Measurements from ENCODE around the gene CPB1.

DNA sequence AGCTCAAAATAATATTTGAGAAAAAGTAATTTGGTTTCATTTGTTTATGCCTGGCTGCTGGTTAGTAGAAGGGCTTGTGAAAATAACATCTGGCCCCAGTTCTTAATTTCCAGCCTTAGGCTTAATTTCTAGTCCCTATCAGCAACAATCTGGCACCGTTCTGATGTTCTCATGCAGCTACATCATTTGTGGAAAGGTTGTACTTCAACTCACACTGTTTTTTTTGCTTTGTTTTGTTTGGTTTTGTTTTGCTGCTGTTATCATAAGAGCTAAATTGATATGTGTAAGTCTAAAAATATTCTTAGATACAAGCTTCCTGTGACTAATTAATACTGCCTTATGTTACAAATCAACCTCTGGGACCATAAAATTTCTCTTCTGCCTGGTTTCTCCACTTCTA lies 46.4 kb downstream of the CPB1 start:
- TF ChIP-seq POLR2AphosphoS5 (IDR thresholded peaks at IDR 0.05; ENCODE audit: low read length) = no peak
- TF ChIP-seq, protein P1, sequence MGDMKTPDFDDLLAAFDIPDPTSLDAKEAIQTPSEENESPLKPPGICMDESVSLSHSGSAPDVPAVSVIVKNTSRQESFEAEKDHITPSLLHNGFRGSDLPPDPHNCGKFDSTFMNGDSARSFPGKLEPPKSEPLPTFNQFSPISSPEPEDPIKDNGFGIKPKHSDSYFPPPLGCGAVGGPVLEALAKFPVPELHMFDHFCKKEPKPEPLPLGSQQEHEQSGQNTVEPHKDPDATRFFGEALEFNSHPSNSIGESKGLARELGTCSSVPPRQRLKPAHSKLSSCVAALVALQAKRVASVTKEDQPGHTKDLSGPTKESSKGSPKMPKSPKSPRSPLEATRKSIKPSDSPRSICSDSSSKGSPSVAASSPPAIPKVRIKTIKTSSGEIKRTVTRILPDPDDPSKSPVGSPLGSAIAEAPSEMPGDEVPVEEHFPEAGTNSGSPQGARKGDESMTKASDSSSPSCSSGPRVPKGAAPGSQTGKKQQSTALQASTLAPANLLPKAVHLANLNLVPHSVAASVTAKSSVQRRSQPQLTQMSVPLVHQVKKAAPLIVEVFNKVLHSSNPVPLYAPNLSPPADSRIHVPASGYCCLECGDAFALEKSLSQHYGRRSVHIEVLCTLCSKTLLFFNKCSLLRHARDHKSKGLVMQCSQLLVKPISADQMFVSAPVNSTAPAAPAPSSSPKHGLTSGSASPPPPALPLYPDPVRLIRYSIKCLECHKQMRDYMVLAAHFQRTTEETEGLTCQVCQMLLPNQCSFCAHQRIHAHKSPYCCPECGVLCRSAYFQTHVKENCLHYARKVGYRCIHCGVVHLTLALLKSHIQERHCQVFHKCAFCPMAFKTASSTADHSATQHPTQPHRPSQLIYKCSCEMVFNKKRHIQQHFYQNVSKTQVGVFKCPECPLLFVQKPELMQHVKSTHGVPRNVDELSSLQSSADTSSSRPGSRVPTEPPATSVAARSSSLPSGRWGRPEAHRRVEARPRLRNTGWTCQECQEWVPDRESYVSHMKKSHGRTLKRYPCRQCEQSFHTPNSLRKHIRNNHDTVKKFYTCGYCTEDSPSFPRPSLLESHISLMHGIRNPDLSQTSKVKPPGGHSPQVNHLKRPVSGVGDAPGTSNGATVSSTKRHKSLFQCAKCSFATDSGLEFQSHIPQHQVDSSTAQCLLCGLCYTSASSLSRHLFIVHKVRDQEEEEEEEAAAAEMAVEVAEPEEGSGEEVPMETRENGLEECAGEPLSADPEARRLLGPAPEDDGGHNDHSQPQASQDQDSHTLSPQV (IDR thresholded peaks at IDR 0.05) = no peak
- TF ChIP-seq TAF1 (IDR thresholded peaks at IDR 0.05; ENCODE audit: borderline replicate concordance, low read depth, low read length) = no peak
- no peak for TF ChIP-seq EZH2 (IDR thresholded peaks at IDR 0.05; ENCODE audit: borderline replicate concordance, control insufficient read depth, low read depth, low read length)
- no peak for TF ChIP-seq ZSCAN29 (IDR thresholded peaks at IDR 0.05)
- TF ChIP-seq, protein P2, sequence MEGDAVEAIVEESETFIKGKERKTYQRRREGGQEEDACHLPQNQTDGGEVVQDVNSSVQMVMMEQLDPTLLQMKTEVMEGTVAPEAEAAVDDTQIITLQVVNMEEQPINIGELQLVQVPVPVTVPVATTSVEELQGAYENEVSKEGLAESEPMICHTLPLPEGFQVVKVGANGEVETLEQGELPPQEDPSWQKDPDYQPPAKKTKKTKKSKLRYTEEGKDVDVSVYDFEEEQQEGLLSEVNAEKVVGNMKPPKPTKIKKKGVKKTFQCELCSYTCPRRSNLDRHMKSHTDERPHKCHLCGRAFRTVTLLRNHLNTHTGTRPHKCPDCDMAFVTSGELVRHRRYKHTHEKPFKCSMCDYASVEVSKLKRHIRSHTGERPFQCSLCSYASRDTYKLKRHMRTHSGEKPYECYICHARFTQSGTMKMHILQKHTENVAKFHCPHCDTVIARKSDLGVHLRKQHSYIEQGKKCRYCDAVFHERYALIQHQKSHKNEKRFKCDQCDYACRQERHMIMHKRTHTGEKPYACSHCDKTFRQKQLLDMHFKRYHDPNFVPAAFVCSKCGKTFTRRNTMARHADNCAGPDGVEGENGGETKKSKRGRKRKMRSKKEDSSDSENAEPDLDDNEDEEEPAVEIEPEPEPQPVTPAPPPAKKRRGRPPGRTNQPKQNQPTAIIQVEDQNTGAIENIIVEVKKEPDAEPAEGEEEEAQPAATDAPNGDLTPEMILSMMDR (IDR thresholded peaks at IDR 0.05 in 2 of 3, conservative IDR thresholded peaks at IDR 0.05 in 1 of 3; ENCODE audit: control insufficient read depth in 2 of 3, extremely low read depth in 1 of 3, insufficient read depth in 1 of 3, low read depth in 3 of 3, low read length in 3 of 3) = no peak
- no peak for TF ChIP-seq BHLHE40 (IDR thresholded peaks at IDR 0.05; ENCODE audit: borderline replicate concordance in 1 of 2, low read depth in 2 of 2, low read length in 1 of 2)
- TF ChIP-seq EP300 (IDR thresholded peaks at IDR 0.05; ENCODE audit: borderline replicate concordance in 1 of 2, control insufficient read depth in 1 of 2, low read depth in 2 of 2, low read length in 2 of 2) = no peak
- no peak for TF ChIP-seq KDM1A (IDR thresholded peaks at IDR 0.05; ENCODE audit: borderline replicate concordance)
- no peak for TF ChIP-seq JUND (IDR thresholded peaks at IDR 0.05; ENCODE audit: low read depth, low read length)
- TF ChIP-seq SIN3A (IDR thresholded peaks at IDR 0.05; ENCODE audit: low read depth, low read length) = no peak
- no peak for TF ChIP-seq ZNF207 (IDR thresholded peaks at IDR 0.05; ENCODE audit: borderline replicate concordance)
- TF ChIP-seq NFIC (IDR thresholded peaks at IDR 0.05; ENCODE audit: low read depth, low read length) = no peak
